Mesothelial cell of epicardium (in vitro differentiated cells): ENCODE data around the gene PAK5. TPM values are rescaled to one million over a fixed set of nuclear protein-coding genes. Genes with fewer than 3 reads are reported as not detected.

Source experiments
- total RNA-seq: library from RNA; stranded (reverse); gene quantifications from 3 replicates; pipeline ENCODE4 v1.2.1, GENCODE V29; 2021

Gene PAK5
- total RNA-seq, 1 donor from 2014 or later: 0.54 TPM

Other genes with a start within 250 kb of the PAK5 start
- gene ANKEF1, start 195.9 kb upstream of the PAK5 start, total RNA-seq: 3.9 to 4.8 TPM (median 4.5 TPM) in 3 replicates